ENCODE results near the gene ITSN1.

DNA sequence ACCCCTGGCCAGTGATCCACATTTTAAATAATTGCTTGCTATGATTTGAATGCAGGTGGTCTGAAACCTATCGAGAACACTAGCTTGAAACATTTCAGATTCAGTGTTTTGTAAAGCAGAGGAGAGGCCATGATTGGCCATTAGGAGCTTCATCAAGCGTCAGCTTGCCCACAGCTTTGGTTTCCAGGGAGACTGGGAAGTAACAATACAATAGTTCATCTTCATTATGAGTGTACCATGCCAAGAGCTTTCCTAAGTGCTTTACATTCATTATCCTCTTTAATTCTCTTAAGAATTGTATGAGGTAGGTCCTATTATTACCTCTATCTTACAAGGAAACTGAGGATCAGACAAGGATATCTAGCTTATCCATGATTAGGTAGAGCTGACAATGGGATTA, 301.0 kb downstream of the ITSN1 start:
- TF ChIP-seq, protein P1, sequence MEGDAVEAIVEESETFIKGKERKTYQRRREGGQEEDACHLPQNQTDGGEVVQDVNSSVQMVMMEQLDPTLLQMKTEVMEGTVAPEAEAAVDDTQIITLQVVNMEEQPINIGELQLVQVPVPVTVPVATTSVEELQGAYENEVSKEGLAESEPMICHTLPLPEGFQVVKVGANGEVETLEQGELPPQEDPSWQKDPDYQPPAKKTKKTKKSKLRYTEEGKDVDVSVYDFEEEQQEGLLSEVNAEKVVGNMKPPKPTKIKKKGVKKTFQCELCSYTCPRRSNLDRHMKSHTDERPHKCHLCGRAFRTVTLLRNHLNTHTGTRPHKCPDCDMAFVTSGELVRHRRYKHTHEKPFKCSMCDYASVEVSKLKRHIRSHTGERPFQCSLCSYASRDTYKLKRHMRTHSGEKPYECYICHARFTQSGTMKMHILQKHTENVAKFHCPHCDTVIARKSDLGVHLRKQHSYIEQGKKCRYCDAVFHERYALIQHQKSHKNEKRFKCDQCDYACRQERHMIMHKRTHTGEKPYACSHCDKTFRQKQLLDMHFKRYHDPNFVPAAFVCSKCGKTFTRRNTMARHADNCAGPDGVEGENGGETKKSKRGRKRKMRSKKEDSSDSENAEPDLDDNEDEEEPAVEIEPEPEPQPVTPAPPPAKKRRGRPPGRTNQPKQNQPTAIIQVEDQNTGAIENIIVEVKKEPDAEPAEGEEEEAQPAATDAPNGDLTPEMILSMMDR (IDR thresholded peaks at IDR 0.05; ENCODE audit: low read depth, low read length, missing input control): no peak
- TF ChIP-seq YY1 (IDR thresholded peaks at IDR 0.05): no peak
- TF ChIP-seq TAF1 (conservative IDR thresholded peaks at IDR 0.05): no peak
- TF ChIP-seq, protein P2, sequence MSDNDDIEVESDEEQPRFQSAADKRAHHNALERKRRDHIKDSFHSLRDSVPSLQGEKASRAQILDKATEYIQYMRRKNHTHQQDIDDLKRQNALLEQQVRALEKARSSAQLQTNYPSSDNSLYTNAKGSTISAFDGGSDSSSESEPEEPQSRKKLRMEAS (IDR thresholded peaks at IDR 0.05): no peak
- TF ChIP-seq, protein P3, sequence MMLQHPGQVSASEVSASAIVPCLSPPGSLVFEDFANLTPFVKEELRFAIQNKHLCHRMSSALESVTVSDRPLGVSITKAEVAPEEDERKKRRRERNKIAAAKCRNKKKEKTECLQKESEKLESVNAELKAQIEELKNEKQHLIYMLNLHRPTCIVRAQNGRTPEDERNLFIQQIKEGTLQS (IDR thresholded peaks at IDR 0.05): no peak
- no peak for TF ChIP-seq GABPA (IDR thresholded peaks at IDR 0.05 in 1 of 2, conservative IDR thresholded peaks at IDR 0.05 in 1 of 2)
- TF ChIP-seq, protein P4, sequence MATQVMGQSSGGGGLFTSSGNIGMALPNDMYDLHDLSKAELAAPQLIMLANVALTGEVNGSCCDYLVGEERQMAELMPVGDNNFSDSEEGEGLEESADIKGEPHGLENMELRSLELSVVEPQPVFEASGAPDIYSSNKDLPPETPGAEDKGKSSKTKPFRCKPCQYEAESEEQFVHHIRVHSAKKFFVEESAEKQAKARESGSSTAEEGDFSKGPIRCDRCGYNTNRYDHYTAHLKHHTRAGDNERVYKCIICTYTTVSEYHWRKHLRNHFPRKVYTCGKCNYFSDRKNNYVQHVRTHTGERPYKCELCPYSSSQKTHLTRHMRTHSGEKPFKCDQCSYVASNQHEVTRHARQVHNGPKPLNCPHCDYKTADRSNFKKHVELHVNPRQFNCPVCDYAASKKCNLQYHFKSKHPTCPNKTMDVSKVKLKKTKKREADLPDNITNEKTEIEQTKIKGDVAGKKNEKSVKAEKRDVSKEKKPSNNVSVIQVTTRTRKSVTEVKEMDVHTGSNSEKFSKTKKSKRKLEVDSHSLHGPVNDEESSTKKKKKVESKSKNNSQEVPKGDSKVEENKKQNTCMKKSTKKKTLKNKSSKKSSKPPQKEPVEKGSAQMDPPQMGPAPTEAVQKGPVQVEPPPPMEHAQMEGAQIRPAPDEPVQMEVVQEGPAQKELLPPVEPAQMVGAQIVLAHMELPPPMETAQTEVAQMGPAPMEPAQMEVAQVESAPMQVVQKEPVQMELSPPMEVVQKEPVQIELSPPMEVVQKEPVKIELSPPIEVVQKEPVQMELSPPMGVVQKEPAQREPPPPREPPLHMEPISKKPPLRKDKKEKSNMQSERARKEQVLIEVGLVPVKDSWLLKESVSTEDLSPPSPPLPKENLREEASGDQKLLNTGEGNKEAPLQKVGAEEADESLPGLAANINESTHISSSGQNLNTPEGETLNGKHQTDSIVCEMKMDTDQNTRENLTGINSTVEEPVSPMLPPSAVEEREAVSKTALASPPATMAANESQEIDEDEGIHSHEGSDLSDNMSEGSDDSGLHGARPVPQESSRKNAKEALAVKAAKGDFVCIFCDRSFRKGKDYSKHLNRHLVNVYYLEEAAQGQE (IDR thresholded peaks at IDR 0.05): no peak
- TF ChIP-seq, protein P5, sequence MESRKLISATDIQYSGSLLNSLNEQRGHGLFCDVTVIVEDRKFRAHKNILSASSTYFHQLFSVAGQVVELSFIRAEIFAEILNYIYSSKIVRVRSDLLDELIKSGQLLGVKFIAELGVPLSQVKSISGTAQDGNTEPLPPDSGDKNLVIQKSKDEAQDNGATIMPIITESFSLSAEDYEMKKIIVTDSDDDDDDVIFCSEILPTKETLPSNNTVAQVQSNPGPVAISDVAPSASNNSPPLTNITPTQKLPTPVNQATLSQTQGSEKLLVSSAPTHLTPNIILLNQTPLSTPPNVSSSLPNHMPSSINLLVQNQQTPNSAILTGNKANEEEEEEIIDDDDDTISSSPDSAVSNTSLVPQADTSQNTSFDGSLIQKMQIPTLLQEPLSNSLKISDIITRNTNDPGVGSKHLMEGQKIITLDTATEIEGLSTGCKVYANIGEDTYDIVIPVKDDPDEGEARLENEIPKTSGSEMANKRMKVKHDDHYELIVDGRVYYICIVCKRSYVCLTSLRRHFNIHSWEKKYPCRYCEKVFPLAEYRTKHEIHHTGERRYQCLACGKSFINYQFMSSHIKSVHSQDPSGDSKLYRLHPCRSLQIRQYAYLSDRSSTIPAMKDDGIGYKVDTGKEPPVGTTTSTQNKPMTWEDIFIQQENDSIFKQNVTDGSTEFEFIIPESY (IDR thresholded peaks at IDR 0.05): no peak
- no peak for TF ChIP-seq JUND (IDR thresholded peaks at IDR 0.05)
- TF ChIP-seq SP1 (IDR thresholded peaks at IDR 0.05): no peak
- TF ChIP-seq RAD21 (IDR thresholded peaks at IDR 0.05): no peak

Measured in liver (tissue), 3 donors.